Astrocyte (in vitro differentiated cells and primary cell): ENCODE data around the gene STAC2. TPM values are rescaled to one million over a fixed set of nuclear protein-coding genes. Genes with fewer than 3 reads are reported as not detected.

ENCODE experiments used
- DNase-seq: peaks from one replicate; pipeline ENCODE4 v3.0.0-alpha.2; 2010; ENCODE audit warnings: low read depth
- FAIRE-seq: peaks from 2 replicates; lab custom pipeline; 2011; peaks lifted over from hg19 to GRCh38; lab: Jason Lieb, UNC
- H2AFZ ChIP-seq: 2 replicates; pipeline ENCODE4 v1.6.0; 2012; ENCODE audit warnings: low read depth, low read length, inconsistent platforms
- H3K27ac ChIP-seq: 2 replicates; pipeline ENCODE4 v1.5.1; 2011; ENCODE audit warnings: low read depth, low read length, inconsistent platforms
- H3K27me3 ChIP-seq: 2 replicates; pipeline ENCODE4 v1.6.0; 2011; ENCODE audit warnings: low read length, inconsistent platforms; ENCODE audit not compliant: insufficient read depth
- H3K36me3 ChIP-seq: 2 replicates; pipeline ENCODE4 v1.5.1; 2011; ENCODE audit warnings: low read length, inconsistent platforms; ENCODE audit not compliant: insufficient read depth
- H3K4me1 ChIP-seq: 2 replicates; pipeline ENCODE4 v1.5.1; 2011; ENCODE audit warnings: low read length, inconsistent platforms; ENCODE audit not compliant: insufficient read depth
- H3K4me2 ChIP-seq: 2 replicates; pipeline ENCODE4 v1.6.0; 2012; ENCODE audit warnings: low read length, inconsistent platforms
- H3K4me3 ChIP-seq: 2 replicates; pipeline ENCODE4 v1.5.1; 2011; ENCODE audit warnings: low read depth, mild to moderate bottlenecking, low read length, inconsistent platforms; ENCODE audit not compliant: insufficient read depth
- H3K79me2 ChIP-seq: 2 replicates; pipeline ENCODE4 v1.6.0; 2012; ENCODE audit warnings: mild to moderate bottlenecking, low read length, inconsistent platforms; ENCODE audit not compliant: insufficient read depth
- H3K9ac ChIP-seq: 2 replicates; pipeline ENCODE4 v1.6.0; 2012; ENCODE audit warnings: mild to moderate bottlenecking, low read length, inconsistent platforms
- H3K9me3 ChIP-seq: 2 replicates; pipeline ENCODE4 v1.5.1; 2012; ENCODE audit warnings: low read depth, mild to moderate bottlenecking, low read length, inconsistent platforms; ENCODE audit not compliant: insufficient read depth
- H4K20me1 ChIP-seq: 2 replicates; pipeline ENCODE4 v1.6.0; 2012; ENCODE audit warnings: low read length, inconsistent platforms; ENCODE audit not compliant: insufficient read depth
- H3K27ac Mint-ChIP-seq: one replicate; pipeline ENCODE4 v1.8.0; 2021; ENCODE audit warnings: mild to moderate bottlenecking, mixed read lengths; ENCODE audit not compliant: unreplicated experiment
- H3K27me3 Mint-ChIP-seq: one replicate; pipeline ENCODE4 v1.8.0; 2021; ENCODE audit warnings: low read depth, mixed read lengths; ENCODE audit not compliant: unreplicated experiment
- H3K36me3 Mint-ChIP-seq: one replicate; pipeline ENCODE4 v1.8.0; 2021; ENCODE audit warnings: low read depth, mixed read lengths; ENCODE audit not compliant: unreplicated experiment
- H3K4me1 Mint-ChIP-seq: one replicate; pipeline ENCODE4 v1.8.0; 2021; ENCODE audit warnings: low read depth, mixed read lengths; ENCODE audit not compliant: unreplicated experiment
- H3K4me3 Mint-ChIP-seq: one replicate; pipeline ENCODE4 v1.8.0; 2021; ENCODE audit warnings: mild to moderate bottlenecking, moderate library complexity, mixed read lengths; ENCODE audit not compliant: unreplicated experiment
- H3K9me3 Mint-ChIP-seq: one replicate; pipeline ENCODE4 v1.8.0; 2021; ENCODE audit warnings: mild to moderate bottlenecking, mixed read lengths; ENCODE audit not compliant: unreplicated experiment
- CTCF ChIP-seq: IDR thresholded peaks from 2 replicates; pipeline ENCODE4 v1.5.1; 2011; ENCODE audit warnings: low read depth, mild to moderate bottlenecking, inconsistent platforms, low read length, moderate library complexity; ENCODE audit not compliant: insufficient read depth
- EZH2 ChIP-seq: IDR thresholded peaks from 2 replicates; pipeline ENCODE4 v1.6.1; 2012; ENCODE audit warnings: mild to moderate bottlenecking, low read length, inconsistent platforms; ENCODE audit not compliant: insufficient read depth
- total RNA-seq: library from RNA; stranded (reverse); gene quantifications from 2 replicates; pipeline ENCODE4 v1.2.1, GENCODE V29; 2021

Gene STAC2
- total RNA-seq, 1 donor from 2014 or later = not detected

DNA sequence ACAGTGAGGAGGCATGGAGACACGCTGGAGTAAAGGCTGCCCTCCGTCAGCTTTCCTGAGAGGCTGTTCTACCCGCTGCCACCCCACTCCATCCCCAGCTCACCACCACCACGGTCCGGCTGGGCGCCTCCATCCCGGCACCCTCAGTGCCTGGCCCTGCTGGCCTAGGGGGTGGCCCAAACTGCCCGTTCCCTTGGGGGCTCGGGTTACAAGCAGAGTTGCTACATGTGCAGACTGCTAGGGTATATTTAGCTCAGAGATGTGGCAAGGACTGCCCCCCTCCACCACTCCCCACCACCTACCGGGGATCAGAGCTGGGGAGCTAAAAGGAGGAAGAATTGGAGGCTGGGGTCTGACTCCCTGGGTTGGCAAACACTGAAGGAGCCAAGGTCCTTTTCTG, 32.4 kb downstream of the STAC2 start:
- FAIRE-seq (no peak), DNase-seq (no peak)
- Mint-ChIP-seq H3K4me3 (no peak overlapping the region), H3K9me3 (no peaks in the 10 kb centered on the region), H3K27me3 (peaks cover 3% of the 10 kb centered on the region), H3K36me3 (peaks cover 9% of the 10 kb centered on the region), H3K27ac (no peak overlapping the region), H3K4me1 (peaks cover 13% of the 10 kb centered on the region)
- no peak overlapping the region for H3K27ac ChIP-seq
- H3K4me1 ChIP-seq = peaks cover 23% of the 10 kb centered on the region
- H4K20me1 ChIP-seq = peaks cover 45% of the 10 kb centered on the region
- H2AFZ ChIP-seq = no peak overlapping the region
- no peaks in the 10 kb centered on the region for H3K27me3 ChIP-seq
- H3K4me3 ChIP-seq = no peak overlapping the region
- H3K9me3 ChIP-seq = no peaks in the 10 kb centered on the region
- H3K79me2 ChIP-seq = peaks cover 42% of the 10 kb centered on the region
- TF ChIP-seq EZH2 (no peak), CTCF (no peak)
- H3K4me2 ChIP-seq = no peak overlapping the region
- no peak overlapping the region for H3K9ac ChIP-seq
- H3K36me3 ChIP-seq = peaks cover 16% of the 10 kb centered on the region

DNA sequence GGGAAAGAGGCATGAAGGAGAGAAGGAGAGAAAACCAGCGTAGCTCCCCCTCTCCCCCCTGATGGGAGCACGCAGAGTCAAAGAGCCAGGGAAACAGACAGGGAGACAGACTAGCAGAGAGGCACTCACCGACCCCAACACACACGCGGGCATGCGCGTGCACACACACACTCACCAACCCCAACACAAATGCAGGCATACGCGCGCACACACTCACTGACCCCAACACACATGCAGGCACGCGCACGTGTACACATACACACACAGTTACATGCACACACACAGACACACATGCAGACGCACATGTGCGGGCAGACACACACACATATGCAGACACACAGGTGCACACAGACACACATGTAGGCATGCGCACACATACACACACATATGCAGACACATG, 32.8 kb downstream of the STAC2 start:
- H3K36me3 Mint-ChIP-seq = peaks cover 12% of the 10 kb centered on the region
- Histone ChIP-seq H3K27ac (no peak overlapping the region), H2AFZ (no peak overlapping the region), H3K27me3 (no peaks in the 10 kb centered on the region), H4K20me1 (peaks cover 45% of the 10 kb centered on the region), H3K4me2 (no peak overlapping the region), H3K4me3 (no peak overlapping the region), H3K79me2 (peaks cover 42% of the 10 kb centered on the region), H3K4me1 (peaks cover 21% of the 10 kb centered on the region), H3K36me3 (peaks cover 17% of the 10 kb centered on the region), H3K9ac (no peak overlapping the region), H3K9me3 (no peaks in the 10 kb centered on the region)
- no peak overlapping the region for H3K27ac Mint-ChIP-seq
- peaks cover 13% of the 10 kb centered on the region for H3K4me1 Mint-ChIP-seq
- DNase-seq (no peak), FAIRE-seq (no peak)
- peaks cover 3% of the 10 kb centered on the region for H3K27me3 Mint-ChIP-seq
- TF ChIP-seq CTCF = no peak
- no peak for TF ChIP-seq EZH2
- H3K9me3 Mint-ChIP-seq = no peaks in the 10 kb centered on the region
- no peak overlapping the region for H3K4me3 Mint-ChIP-seq

DNA sequence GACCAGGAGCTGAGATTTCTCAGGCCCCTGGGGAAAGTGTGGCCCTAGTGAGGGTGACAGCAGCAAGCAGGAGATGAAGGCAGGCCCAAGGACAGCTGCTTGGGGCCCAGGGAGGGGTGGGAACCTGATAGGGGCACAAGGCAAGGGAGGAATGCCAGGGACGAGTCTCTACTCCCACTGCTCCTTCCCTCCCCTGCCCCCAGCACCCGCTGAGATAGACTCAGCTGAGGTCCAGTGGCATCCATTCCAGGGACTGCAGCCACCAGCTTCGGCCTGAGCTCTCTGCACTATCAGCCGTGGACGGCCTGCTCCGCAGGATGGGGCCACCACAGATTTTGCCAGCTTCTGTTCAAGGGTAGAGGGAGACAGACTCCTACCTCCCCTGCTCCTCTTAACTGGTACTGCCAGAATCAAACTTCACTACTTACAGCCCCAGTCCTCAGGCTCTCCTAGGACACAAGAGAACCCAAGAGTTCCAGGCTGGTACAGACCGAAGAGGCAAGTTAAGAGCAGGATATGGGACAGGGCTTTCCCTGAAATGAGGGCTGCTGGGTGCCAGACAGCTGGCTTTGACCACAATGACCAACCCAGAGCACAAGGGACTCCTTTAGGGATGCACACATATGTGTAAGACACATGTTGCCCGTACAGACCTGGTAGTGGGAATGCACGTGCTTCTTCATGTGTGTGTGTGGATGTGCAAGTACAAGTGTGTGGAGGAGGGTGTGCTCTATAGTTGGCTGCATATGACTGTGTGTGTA, 33.8 kb downstream of the STAC2 start:
- FAIRE-seq = no peak
- H3K9ac ChIP-seq = no peak overlapping the region
- H3K9me3 ChIP-seq = no peaks in the 10 kb centered on the region
- H3K27me3 ChIP-seq = no peaks in the 10 kb centered on the region
- Mint-ChIP-seq H3K4me1 (peaks cover 13% of the 10 kb centered on the region), H3K27ac (no peak overlapping the region), H3K4me3 (no peak overlapping the region), H3K36me3 (peaks cover 20% of the 10 kb centered on the region), H3K9me3 (no peaks in the 10 kb centered on the region), H3K27me3 (peaks cover 3% of the 10 kb centered on the region)
- no peak for DNase-seq
- H4K20me1 ChIP-seq = peaks cover 45% of the 10 kb centered on the region
- H2AFZ ChIP-seq = no peak overlapping the region
- TF ChIP-seq EZH2 (no peak), CTCF (no peak)
- H3K4me1 ChIP-seq = peaks cover 20% of the 10 kb centered on the region
- no peak overlapping the region for H3K4me2 ChIP-seq
- H3K36me3 ChIP-seq = peaks cover 17% of the 10 kb centered on the region
- no peak overlapping the region for H3K27ac ChIP-seq
- peaks cover 41% of the 10 kb centered on the region for H3K79me2 ChIP-seq
- no peak overlapping the region for H3K4me3 ChIP-seq
